Neural progenitor cell (in vitro differentiated cells): ENCODE data around the gene SPATA3.

Experiments used
- EZH2 ChIP-seq: fragments of 200-600 bp; sonication (generic); IDR thresholded peaks from 2 replicates; pipeline ENCODE4 v1.6.1; 2017; ENCODE audit warnings: antibody characterized with exemption, mild to moderate bottlenecking, moderate library complexity
- TF ChIP-seq, protein P1 (sequence below): fragments of 200-600 bp; sonication (generic); IDR thresholded peaks from 2 replicates; pipeline ENCODE4 v1.5.1; 2017; ENCODE audit warnings: antibody characterized with exemption, mild to moderate bottlenecking

DNA sequence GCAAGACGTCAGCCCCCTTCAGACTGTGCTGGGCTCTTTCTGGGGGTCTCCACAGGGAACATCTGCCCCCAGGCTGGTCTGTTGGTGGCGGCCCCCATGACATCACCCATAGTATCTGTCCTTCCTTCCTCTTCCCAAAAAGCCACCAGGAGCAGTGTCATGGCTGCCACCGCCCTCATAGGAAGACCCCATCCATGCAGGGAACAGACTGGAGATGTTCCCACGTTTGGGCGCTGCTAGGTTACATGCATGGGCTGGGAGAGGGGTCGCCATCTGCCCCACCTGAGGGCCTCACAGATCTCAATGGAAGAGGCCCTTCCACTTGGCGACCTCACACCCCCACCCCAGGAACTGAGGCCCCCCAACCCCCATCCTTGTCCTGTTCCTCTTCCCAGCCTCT lies 5.1 kb downstream of the SPATA3 start:
- TF ChIP-seq, protein P1, sequence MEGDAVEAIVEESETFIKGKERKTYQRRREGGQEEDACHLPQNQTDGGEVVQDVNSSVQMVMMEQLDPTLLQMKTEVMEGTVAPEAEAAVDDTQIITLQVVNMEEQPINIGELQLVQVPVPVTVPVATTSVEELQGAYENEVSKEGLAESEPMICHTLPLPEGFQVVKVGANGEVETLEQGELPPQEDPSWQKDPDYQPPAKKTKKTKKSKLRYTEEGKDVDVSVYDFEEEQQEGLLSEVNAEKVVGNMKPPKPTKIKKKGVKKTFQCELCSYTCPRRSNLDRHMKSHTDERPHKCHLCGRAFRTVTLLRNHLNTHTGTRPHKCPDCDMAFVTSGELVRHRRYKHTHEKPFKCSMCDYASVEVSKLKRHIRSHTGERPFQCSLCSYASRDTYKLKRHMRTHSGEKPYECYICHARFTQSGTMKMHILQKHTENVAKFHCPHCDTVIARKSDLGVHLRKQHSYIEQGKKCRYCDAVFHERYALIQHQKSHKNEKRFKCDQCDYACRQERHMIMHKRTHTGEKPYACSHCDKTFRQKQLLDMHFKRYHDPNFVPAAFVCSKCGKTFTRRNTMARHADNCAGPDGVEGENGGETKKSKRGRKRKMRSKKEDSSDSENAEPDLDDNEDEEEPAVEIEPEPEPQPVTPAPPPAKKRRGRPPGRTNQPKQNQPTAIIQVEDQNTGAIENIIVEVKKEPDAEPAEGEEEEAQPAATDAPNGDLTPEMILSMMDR: no peak
- TF ChIP-seq EZH2: no peak
